ENCODE results near the gene ZNF578.

- TF ChIP-seq FOXK2 (IDR thresholded peaks at IDR 0.05) (no peak), ASH2L (IDR thresholded peaks at IDR 0.05; ENCODE audit: borderline replicate concordance, low read depth) (no peak), NFYA (IDR thresholded peaks at IDR 0.05; ENCODE audit: borderline replicate concordance, low read depth, low read length) (no peak)
These were observed 89.8 kb downstream of the ZNF578 start for GRCh38 chr19:52542984-52543664.
